ENCODE measurements around the gene NPIPA5. TPM values are rescaled to one million over a fixed set of nuclear protein-coding genes. Genes with fewer than 3 reads are reported as not detected.

The NPIPA5 gene
- total RNA-seq, 1 donor from 2014 or later, result 18.6 TPM

Other genes starting within 250 kb of the NPIPA5 start
- gene MPV17L, start 17.5 kb upstream of the NPIPA5 start, total RNA-seq, result not detected in 2 replicates
- 3.9 and 4.0 TPM in 2 replicates for gene BMERB1, start 56.3 kb upstream of the NPIPA5 start, total RNA-seq